ENCODE data around the gene MRPS23. TPM values are rescaled to one million over a fixed set of nuclear protein-coding genes. Genes with fewer than 3 reads are reported as not detected.

MRPS23 gene
- total and polyA plus RNA-seq, 2 of the 13 experiments (the other 11 are each of a cell fraction or from before 2014, with no cell fraction given), result 63.2 to 181 TPM

DNA sequence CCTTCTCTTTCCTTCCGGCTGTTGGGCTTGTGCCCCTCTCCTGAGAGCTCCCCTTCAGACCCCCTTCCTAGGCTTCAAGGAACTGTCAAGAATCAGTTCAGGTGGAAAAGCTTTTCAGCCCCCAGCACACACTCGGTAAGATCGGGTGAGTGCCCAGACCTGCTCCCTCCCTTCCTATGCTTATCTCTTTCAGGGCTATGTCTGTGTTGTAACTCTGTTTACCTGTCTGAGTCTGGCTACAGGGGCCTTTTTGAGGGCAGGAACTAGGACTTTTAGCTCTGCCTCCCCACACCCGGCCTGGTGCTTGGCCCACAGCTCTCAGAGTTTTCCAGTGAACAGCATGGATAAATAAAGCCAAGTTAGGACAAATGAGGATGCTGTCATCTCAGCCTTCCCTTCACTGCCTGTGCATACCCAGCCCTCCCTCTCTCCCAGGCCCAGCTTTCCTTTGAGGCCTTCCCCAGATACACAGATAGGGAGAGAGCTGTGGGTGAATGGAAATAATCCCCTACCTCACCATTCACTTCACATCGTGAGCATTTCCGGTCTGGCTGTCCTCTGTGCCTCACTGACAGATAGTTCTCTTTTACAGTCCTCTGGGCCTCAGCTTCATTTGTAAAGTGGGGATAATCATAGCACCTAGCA is 5.7 kb upstream of the MRPS23 start (continued):
- TF ChIP-seq ATF6 (CRISPR knock-in tag; conservative IDR thresholded peaks at IDR 0.05) (no peak), SPEN (CRISPR knock-in tag; IDR thresholded peaks at IDR 0.05; ENCODE audit: low read depth) (peak; percentile 72), HOMEZ (CRISPR knock-in tag; IDR thresholded peaks at IDR 0.05; ENCODE audit: low read depth) (peak; percentile 33; the same call in 1 of the 2 replicates), PBX2 (CRISPR knock-in tag; IDR thresholded peaks at IDR 0.05) (0 out of 2 replicates have a peak, but pooled peaks have one; percentile 17), RFXANK (CRISPR knock-in tag; IDR thresholded peaks at IDR 0.05) (no peak), RFX5 (IDR thresholded peaks at IDR 0.05; ENCODE audit: low read depth, low read length) (no peak), AHR (CRISPR knock-in tag; IDR thresholded peaks at IDR 0.05) (0 out of 2 replicates have a peak, but pooled peaks have one; percentile 58), PAF1 (CRISPR knock-in tag; IDR thresholded peaks at IDR 0.05) (no peak), GLI4 (CRISPR knock-in tag; IDR thresholded peaks at IDR 0.05; ENCODE audit: borderline replicate concordance) (no peak), AGO1 (IDR thresholded peaks at IDR 0.05; ENCODE audit: low read depth, low read length, poor library complexity, severe bottlenecking) (no peak), ZNF619 (CRISPR knock-in tag; IDR thresholded peaks at IDR 0.05) (peak; percentile 37; the same call in 1 of the 2 replicates), ZBTB8A (CRISPR knock-in tag; IDR thresholded peaks at IDR 0.05; ENCODE audit: borderline replicate concordance, low read depth) (no peak; the same call in 1 of the 2 replicates), MTF1 (CRISPR knock-in tag; IDR thresholded peaks at IDR 0.05) (no peak), ZNF253 (CRISPR knock-in tag; IDR thresholded peaks at IDR 0.05; ENCODE audit: borderline replicate concordance) (0 out of 2 replicates have a peak, but pooled peaks have one; percentile 24), AHDC1 (CRISPR knock-in tag; IDR thresholded peaks at IDR 0.05; ENCODE audit: borderline replicate concordance) (peak; percentile 62), CREB1 (IDR thresholded peaks at IDR 0.05) (no peak), CREB1 (CRISPR knock-in tag; IDR thresholded peaks at IDR 0.05) (no peak)
- TF ChIP-seq, protein P1, sequence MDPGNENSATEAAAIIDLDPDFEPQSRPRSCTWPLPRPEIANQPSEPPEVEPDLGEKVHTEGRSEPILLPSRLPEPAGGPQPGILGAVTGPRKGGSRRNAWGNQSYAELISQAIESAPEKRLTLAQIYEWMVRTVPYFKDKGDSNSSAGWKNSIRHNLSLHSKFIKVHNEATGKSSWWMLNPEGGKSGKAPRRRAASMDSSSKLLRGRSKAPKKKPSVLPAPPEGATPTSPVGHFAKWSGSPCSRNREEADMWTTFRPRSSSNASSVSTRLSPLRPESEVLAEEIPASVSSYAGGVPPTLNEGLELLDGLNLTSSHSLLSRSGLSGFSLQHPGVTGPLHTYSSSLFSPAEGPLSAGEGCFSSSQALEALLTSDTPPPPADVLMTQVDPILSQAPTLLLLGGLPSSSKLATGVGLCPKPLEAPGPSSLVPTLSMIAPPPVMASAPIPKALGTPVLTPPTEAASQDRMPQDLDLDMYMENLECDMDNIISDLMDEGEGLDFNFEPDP (CRISPR knock-in tag; conservative IDR thresholded peaks at IDR 0.05), result no peak

Data from HepG2 (cell line).